ENCODE measurements around the gene IMMP2L.

The IMMP2L gene

DNA sequence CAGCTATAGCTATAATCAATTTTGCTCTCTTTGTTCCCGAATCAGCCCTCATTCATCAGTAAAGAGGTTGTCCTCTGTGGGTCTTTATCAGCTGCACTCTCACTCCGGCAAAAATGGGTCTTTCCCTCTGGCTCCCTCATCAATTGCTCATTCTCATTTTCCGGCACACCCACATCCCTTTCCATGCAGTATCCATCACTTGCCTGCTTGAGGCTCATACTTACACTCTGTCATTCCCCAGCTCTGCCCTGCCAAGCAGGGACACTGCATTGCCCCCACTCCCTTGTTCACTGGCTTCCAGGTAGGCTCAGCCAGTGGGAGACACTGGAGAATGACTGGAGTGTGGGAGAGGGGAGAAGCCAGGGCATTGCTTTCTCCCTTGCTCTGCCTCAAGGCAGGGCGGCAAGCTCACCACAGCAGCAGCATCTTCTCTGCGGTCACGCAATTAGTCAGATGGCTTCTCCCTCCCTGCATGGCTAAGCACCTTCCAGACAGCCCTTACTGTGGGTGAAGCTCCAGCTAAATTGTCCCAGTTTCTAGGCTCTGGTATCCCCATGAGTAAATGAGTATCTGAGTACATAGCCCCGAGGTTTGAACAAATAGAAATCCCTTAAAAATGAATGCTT is 942.1 kb downstream of the IMMP2L start:
- H3K4me3 ChIP-seq (ENCODE audit: low read length), result no peak overlapping the region
- DNase-seq (ENCODE audit: low read depth), result no peak
- TF ChIP-seq, protein P1, sequence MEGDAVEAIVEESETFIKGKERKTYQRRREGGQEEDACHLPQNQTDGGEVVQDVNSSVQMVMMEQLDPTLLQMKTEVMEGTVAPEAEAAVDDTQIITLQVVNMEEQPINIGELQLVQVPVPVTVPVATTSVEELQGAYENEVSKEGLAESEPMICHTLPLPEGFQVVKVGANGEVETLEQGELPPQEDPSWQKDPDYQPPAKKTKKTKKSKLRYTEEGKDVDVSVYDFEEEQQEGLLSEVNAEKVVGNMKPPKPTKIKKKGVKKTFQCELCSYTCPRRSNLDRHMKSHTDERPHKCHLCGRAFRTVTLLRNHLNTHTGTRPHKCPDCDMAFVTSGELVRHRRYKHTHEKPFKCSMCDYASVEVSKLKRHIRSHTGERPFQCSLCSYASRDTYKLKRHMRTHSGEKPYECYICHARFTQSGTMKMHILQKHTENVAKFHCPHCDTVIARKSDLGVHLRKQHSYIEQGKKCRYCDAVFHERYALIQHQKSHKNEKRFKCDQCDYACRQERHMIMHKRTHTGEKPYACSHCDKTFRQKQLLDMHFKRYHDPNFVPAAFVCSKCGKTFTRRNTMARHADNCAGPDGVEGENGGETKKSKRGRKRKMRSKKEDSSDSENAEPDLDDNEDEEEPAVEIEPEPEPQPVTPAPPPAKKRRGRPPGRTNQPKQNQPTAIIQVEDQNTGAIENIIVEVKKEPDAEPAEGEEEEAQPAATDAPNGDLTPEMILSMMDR (IDR thresholded peaks at IDR 0.05; ENCODE audit: insufficient read depth, low read depth, low read length, missing control alignments), result no peak
